Mononuclear cell (primary cell): Measurements from ENCODE around the gene RERE. TPM values are rescaled to one million over a fixed set of nuclear protein-coding genes. Genes with fewer than 3 reads are reported as not detected.

Experiments
- H3K27me3 ChIP-seq: 2 replicates; pipeline ENCODE4 v1.6.0; 2011; ENCODE audit warnings: low read length, control low read depth; ENCODE audit not compliant: insufficient read depth
- H3K4me1 ChIP-seq: 2 replicates; pipeline ENCODE4 v1.5.1; 2011; ENCODE audit warnings: mild to moderate bottlenecking, low read length, control low read depth; ENCODE audit not compliant: insufficient read depth
- H3K4me3 ChIP-seq: 2 replicates; pipeline ENCODE4 v1.5.1; 2011; ENCODE audit warnings: mild to moderate bottlenecking, low read length, moderate library complexity
- H3K9me3 ChIP-seq: 2 replicates; pipeline ENCODE4 v1.5.1; 2011; ENCODE audit warnings: low read depth, mild to moderate bottlenecking, control low read depth, low read length
- total RNA-seq: library from RNA; depleted of rRNA; stranded (reverse); fragments of >200 nt; gene quantifications from one replicate; pipeline ENCODE4 v1.2.3, GENCODE V29; 2012

The RERE gene
- total RNA-seq, 1 donor = 60.7 TPM

- H3K9me3 ChIP-seq = no peaks in the 10 kb centered on the region
- no peaks in the 10 kb centered on the region for H3K27me3 ChIP-seq
- H3K4me1 ChIP-seq = peaks cover 42% of the 10 kb centered on the region
Observed at GRCh38 chr1:8411803-8412182, 405.6 kb downstream of the RERE start.

DNA sequence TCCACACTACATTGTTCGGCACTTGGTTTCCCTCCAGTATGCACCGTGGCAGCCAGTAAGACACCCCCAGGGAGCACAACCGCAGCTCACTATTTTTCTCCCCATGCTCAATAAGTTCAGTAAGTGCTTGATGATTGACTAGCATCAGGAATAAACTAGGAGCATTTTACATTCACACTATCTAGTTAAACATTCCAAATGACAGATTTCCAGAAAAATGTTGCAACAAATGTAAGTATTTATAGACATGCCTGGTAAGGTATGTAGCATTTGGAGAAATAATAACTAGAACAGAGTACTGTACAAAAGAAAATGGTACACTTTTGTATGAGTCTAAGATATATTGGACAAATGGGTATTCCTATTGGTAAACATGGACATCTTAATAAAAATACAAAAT lies 406.6 kb downstream of the RERE start:
- H3K27me3 ChIP-seq = no peaks in the 10 kb centered on the region

More at GRCh38 chr1:8411803-8412182, 405.6 kb downstream of the RERE start:
- no peak overlapping the region for H3K4me3 ChIP-seq

GRCh38 chr1:8409606-8410005 lies 407.8 kb downstream of the RERE start:
- Histone ChIP-seq H3K4me1 (peaks cover 43% of the 10 kb centered on the region), H3K4me3 (no peak overlapping the region), H3K27me3 (no peaks in the 10 kb centered on the region), H3K9me3 (no peaks in the 10 kb centered on the region)

More for the DNA sequence above, 406.6 kb downstream of the RERE start:
- Histone ChIP-seq H3K4me1 (peaks cover 41% of the 10 kb centered on the region), H3K9me3 (no peaks in the 10 kb centered on the region), H3K4me3 (no peak overlapping the region)

DNA sequence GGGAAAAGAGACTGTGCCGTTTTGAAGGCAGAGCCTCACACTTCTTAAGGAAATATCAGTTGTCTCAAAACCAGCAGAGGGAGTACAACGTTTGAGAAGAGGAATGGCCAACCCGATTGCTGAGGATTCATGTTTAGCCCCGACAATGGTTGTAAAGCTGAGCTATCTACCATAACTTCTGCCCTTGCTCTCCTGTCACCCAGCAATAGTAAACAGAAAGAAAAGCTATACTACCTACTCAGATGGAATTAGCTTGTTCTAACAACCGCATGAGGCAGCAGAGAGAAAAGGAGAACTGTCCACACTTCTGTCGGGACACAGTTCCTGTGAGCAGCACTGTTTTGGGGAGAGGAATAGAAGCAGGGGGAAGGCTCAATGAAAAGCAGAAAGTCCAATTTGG lies 408.3 kb downstream of the RERE start:
- H3K4me3 ChIP-seq = no peak overlapping the region
- H3K4me1 ChIP-seq = peaks cover 45% of the 10 kb centered on the region
- H3K9me3 ChIP-seq = no peaks in the 10 kb centered on the region
- no peaks in the 10 kb centered on the region for H3K27me3 ChIP-seq

DNA sequence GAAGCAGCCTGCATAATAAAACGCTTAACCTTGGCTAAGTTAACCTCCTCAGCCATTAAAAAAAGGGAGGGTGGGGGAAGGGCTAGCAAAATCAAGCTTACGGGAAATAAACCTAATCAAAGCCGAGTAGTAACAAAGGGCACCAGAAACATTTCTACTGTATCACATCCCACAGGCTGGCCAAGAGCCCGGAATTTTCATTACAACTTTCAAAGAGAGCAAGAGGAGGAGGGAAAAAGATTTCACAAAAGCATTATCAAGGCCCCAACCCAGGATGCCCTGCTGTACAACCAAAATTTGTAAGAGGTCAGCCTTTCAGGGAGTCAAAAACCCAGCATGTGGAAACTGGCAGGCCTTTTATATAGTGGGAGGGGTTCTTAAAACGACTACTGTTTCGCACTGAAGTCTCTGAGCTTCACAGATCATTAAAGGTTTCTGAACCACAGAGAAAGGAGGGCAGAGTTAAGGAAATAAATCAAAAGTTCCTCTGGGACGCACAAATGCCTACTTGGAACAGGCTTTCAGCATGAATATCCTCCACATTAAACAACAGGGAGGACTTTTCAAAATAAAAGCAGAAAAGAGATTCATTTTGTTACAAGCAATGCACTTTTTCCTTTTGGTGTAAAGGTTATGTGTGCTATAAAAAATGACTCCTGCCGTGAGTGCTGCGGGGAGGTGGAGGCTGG lies 409.1 kb downstream of the RERE start:
- H3K9me3 ChIP-seq = no peaks in the 10 kb centered on the region
- H3K27me3 ChIP-seq = no peaks in the 10 kb centered on the region
- H3K4me1 ChIP-seq = peaks cover 45% of the 10 kb centered on the region
- no peak overlapping the region for H3K4me3 ChIP-seq

GRCh38 chr1:8407652-8408051 lies 409.8 kb downstream of the RERE start:
- Histone ChIP-seq H3K9me3 (no peaks in the 10 kb centered on the region), H3K27me3 (no peaks in the 10 kb centered on the region), H3K4me1 (peaks cover 45% of the 10 kb centered on the region), H3K4me3 (no peak overlapping the region)

DNA sequence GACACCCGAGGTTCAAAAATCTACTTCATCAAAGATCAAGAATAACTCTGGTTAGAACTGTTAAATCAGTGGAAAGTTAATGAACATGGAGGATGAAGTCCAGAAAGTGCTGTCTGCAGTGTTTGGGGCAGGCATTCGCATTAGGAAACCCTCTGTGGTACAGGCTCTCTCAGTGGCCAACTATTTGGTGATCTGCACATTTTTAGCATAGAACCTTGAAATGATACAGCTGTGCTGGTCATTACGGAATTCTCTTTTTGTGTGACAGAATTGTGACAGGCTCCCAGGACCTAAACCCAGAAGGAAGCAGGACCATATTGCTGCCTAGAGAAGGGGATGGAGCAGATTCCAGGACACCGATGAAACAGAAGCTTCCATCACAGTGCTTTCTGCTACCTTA lies 410.5 kb downstream of the RERE start:
- Histone ChIP-seq H3K4me3 (no peak overlapping the region), H3K4me1 (peaks cover 45% of the 10 kb centered on the region), H3K9me3 (no peaks in the 10 kb centered on the region)

GRCh38 chr1:8406011-8406410 lies 411.4 kb downstream of the RERE start:
- no peaks in the 10 kb centered on the region for H3K9me3 ChIP-seq
- peaks cover 45% of the 10 kb centered on the region for H3K4me1 ChIP-seq
- no peaks in the 10 kb centered on the region for H3K27me3 ChIP-seq
- H3K4me3 ChIP-seq = no peak overlapping the region

More for the DNA sequence above, 410.5 kb downstream of the RERE start:
- H3K27me3 ChIP-seq = no peaks in the 10 kb centered on the region

- Histone ChIP-seq H3K9me3 (no peaks in the 10 kb centered on the region), H3K27me3 (no peaks in the 10 kb centered on the region), H3K4me1 (peaks cover 35% of the 10 kb centered on the region), H3K4me3 (no peak overlapping the region)
Observed at GRCh38 chr1:8404460-8405370, 412.7 kb downstream of the RERE start.

DNA sequence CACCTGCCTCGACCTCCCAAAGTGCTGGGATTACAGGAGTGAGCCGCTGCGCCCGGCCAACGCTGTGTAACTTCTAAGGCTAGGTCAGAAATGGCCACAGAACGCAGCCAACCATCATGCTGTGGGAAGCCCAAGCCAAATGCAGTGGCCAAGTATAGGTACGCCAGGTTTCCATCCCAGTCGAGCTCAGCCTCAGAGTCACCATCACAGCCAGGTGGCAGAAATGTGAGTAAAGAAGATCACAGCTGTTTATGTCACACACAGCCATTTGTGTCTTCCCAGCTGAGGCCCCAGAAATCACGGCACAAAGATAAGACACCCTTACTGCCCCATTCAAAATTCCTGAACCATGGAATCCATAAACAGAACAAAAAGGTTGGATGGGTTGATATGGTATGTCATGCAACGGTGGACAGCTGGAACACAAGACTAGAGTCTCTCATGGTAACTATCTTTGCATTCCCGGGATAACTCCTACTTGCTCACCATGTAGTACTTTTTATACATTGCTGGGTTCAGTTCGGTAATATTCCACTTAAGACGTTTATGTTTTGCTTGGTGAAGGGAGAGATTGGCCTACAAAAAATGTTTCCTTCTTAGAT lies 415.2 kb downstream of the RERE start:
- no peak overlapping the region for H3K4me3 ChIP-seq
- H3K4me1 ChIP-seq = peaks cover 26% of the 10 kb centered on the region
- H3K9me3 ChIP-seq = no peaks in the 10 kb centered on the region
- no peaks in the 10 kb centered on the region for H3K27me3 ChIP-seq

GRCh38 chr1:8398677-8399076 lies 418.8 kb downstream of the RERE start:
- Histone ChIP-seq H3K4me1 (peaks cover 51% of the 10 kb centered on the region), H3K27me3 (no peaks in the 10 kb centered on the region), H3K9me3 (no peaks in the 10 kb centered on the region), H3K4me3 (no peak overlapping the region)

- H3K4me1 ChIP-seq = peaks cover 51% of the 10 kb centered on the region
- H3K4me3 ChIP-seq = no peak overlapping the region
- H3K27me3 ChIP-seq = no peaks in the 10 kb centered on the region
- no peaks in the 10 kb centered on the region for H3K9me3 ChIP-seq
Observed at GRCh38 chr1:8398086-8398485, 419.4 kb downstream of the RERE start.

DNA sequence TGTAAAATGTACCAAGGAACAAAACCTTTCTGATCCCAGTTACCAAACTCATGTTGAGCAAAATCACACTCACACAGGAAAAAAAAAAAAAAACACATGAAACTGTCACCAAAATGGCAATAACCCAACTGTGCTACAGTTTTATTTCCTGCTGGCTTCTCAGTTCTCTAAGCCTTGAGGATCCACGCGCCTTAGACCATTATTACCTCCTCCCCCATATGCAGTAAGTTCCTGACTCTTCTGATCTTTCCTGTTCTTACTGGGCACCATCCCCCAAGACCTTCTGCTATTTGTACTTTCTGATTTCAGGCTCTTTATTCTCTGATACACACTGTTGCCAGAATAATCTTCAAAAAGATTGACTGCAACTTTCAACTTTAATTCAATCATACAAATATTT lies 419.9 kb downstream of the RERE start:
- Histone ChIP-seq H3K27me3 (no peaks in the 10 kb centered on the region), H3K4me3 (no peak overlapping the region), H3K4me1 (peaks cover 52% of the 10 kb centered on the region), H3K9me3 (no peaks in the 10 kb centered on the region)

DNA sequence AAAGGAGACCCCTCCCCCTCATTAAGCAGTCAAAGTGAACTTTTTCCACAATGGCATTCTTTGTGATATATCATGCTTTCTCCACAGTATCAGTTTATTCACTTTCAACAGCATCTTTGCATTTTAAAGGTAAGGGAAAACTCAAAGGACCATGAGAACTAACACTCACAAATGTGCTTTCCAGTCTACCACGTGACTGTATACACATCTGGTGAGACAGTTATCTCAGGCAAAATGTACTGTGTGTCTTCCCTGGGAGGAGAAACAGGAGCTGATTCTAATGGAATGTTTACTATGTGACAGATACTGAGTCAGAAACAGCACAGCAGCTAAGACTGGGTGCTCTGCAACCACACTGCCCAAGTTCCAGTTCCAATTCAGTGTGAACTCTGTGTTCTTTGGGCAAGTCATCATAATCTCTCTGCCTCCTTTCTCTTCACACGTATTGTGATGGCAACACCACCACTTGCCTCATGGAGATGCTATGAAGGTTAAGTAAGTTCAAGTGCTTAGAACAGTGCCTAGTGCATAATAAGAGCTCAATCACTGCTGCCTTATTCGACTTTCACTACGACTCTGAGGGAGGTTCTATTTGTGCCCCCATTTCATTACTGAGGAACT lies 420.5 kb downstream of the RERE start:
- Histone ChIP-seq H3K4me1 (peaks cover 54% of the 10 kb centered on the region), H3K4me3 (no peak overlapping the region), H3K9me3 (no peaks in the 10 kb centered on the region), H3K27me3 (no peaks in the 10 kb centered on the region)
